Activated B cell treated with CpG ODN at 0.5 μM for 24 hours (primary cell): Measurements from ENCODE around the gene ERC2. TPM values are rescaled to one million over a fixed set of nuclear protein-coding genes. Genes with fewer than 3 reads are reported as not detected.

Experiments
- ATAC-seq: fragments of 200-7000 bp; cut with Tn5 transposase; one replicate; pipeline ENCODE4 v1.10.0; 2021; ENCODE audit warnings: low read depth, mild to moderate bottlenecking, moderate library complexity
- CTCF ChIA-PET: fragments of 350-600 bp; sonication (Branson Sonifier 250); formaldehyde crosslinking; loops from one replicate; lab custom pipeline; 2021; ENCODE audit warnings: antibody characterized with exemption; lab: Charles Lee
- POLR2A ChIA-PET: fragments of 350-600 bp; sonication (Branson Sonifier 250); formaldehyde crosslinking; loops from one replicate; lab custom pipeline; 2021; ENCODE audit warnings: antibody characterized with exemption; lab: Charles Lee
- DNase-seq: peaks from one replicate; pipeline ENCODE4 v3.0.0; 2022
- H3K27ac Mint-ChIP-seq: one replicate; pipeline ENCODE4 v1.8.0; 2020; ENCODE audit warnings: mixed read lengths
- H3K27me3 Mint-ChIP-seq: one replicate; pipeline ENCODE4 v1.8.0; 2021; ENCODE audit warnings: mixed read lengths
- H3K36me3 Mint-ChIP-seq: one replicate; pipeline ENCODE4 v1.8.0; 2021; ENCODE audit warnings: low read depth, mixed read lengths
- H3K4me1 Mint-ChIP-seq: one replicate; pipeline ENCODE4 v1.8.0; 2021; ENCODE audit warnings: mixed read lengths
- H3K4me3 Mint-ChIP-seq: one replicate; pipeline ENCODE4 v1.8.0; 2020; ENCODE audit warnings: mild to moderate bottlenecking, mixed read lengths
- H3K9me3 Mint-ChIP-seq: one replicate; pipeline ENCODE4 v1.8.0; 2020; ENCODE audit warnings: mixed read lengths
- CTCF ChIP-seq: fragments of 200-600 bp; IDR thresholded peaks from one replicate; pipeline ENCODE4 v1.8.0; 2022; ENCODE audit warnings: antibody characterized with exemption, mild to moderate bottlenecking
- intact Hi-C: fragments of 100-400 bp; cut with micrococcal nuclease; formaldehyde crosslinking; loops from one replicate; pipeline ENCODE4 v1.15.1; 2024
- total RNA-seq: library from RNA; stranded (reverse); gene quantifications from 2 replicates; pipeline ENCODE4 v1.2.3, GENCODE V29; 2022

Gene ERC2
- total RNA-seq, 1 donor from 2014 or later, result not detected

- H3K4me1 Mint-ChIP-seq, result no peaks in the 10 kb centered on the region
- no peak for TF ChIP-seq CTCF
- H3K27me3 Mint-ChIP-seq, result peaks cover 2% of the 10 kb centered on the region
- no peaks in the 10 kb centered on the region for H3K36me3 Mint-ChIP-seq
- ChIA-PET POLR2A (no interaction called here), CTCF (no interaction called here)
- H3K4me3 Mint-ChIP-seq, result no peak overlapping the region
- H3K9me3 Mint-ChIP-seq, result no peaks in the 10 kb centered on the region
- ATAC-seq, result no peak
- no peak for DNase-seq
- H3K27ac Mint-ChIP-seq, result no peak overlapping the region
- intact Hi-C loops, result no loop called here
These were observed 952.6 kb downstream of the ERC2 start for GRCh38 chr3:55515550-55516246.

GRCh38 chr3:55514962-55515361 lies 953.3 kb downstream of the ERC2 start:
- no peak for DNase-seq
- ATAC-seq, result no peak
- Mint-ChIP-seq H3K27me3 (peaks cover 3% of the 10 kb centered on the region), H3K4me3 (no peak overlapping the region), H3K36me3 (no peaks in the 10 kb centered on the region), H3K9me3 (no peaks in the 10 kb centered on the region), H3K27ac (no peak overlapping the region), H3K4me1 (no peaks in the 10 kb centered on the region)
- CTCF ChIA-PET, result no interaction called here
- TF ChIP-seq CTCF, result no peak
- intact Hi-C loops, result no loop called here
- POLR2A ChIA-PET, result no interaction called here

DNA sequence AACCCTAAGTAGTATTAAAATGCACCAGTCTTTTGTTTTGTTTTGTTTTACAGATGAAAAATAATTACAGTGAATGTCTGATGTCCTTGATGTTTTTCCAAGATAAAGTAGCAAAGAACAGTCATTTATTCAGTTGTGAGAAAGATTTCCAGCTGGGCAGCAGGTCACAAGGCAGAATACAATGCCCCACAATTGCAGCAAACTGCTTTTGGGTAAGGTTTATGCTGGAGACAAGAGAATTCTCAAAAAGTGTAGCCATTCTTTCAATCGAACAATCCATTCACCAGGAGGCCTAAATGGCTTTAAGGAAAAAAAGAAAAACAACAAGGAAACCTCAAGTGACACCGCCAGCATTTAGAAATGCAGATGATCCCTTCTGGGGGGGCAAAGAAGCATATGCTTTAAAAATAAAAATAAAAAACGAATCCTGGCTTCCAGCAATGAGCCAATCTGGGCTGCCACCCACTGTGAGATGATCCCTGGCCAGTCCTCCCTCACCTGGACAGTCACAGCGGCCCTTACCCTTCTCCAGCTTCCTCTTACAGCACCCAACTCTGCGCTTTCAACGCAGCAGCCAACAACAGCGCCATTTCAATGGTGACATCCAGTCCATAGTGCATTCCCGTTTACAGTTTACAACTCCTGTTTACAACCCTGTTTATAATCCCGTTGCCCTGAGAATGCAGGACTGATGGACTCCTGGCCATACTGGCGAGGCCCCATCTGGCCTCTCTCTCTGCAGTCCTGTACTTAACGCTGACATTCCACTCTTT lies 955.5 kb downstream of the ERC2 start:
- Mint-ChIP-seq H3K9me3 (no peaks in the 10 kb centered on the region), H3K4me3 (no peak overlapping the region), H3K4me1 (no peaks in the 10 kb centered on the region), H3K36me3 (no peaks in the 10 kb centered on the region), H3K27ac (no peak overlapping the region), H3K27me3 (peaks cover 3% of the 10 kb centered on the region)
- no peak for ATAC-seq
- DNase-seq, result no peak
- ChIA-PET CTCF (no interaction called here), POLR2A (no interaction called here)
- no peak for TF ChIP-seq CTCF
- intact Hi-C loops, result no loop called here

DNA sequence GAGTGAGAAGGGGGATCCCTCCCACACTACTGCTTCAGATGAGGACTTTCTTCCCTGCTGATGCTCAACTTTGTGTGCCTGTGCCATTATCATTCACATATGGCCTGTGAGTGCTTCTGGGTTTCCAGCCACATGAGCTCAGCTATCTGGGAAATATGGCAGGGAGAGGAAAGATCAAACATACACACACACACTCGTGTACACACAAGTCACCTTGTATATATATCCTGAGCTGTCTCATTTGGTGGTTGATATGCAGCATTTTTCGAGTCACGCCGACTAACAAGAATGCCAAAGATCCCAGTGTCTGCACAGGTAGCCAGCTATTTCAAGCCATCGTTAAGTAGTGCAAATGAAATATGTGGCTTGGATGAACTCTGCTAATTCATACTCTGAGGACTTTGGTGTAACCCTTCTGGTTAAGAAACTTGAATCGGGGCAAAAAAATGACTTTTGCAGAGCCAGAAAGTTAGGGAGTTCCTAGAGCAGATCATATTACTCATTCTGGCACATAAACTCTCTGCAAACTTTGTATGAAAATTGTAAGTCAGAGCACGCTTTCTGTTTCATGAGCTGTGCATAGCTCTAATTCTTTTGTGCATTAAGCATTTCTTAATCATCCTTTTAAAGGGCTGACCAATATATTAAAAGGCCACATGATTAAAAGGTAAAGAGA lies 956.2 kb downstream of the ERC2 start:
- ChIA-PET POLR2A (no interaction called here), CTCF (no interaction called here)
- intact Hi-C loops, result no loop called here
- no peak for TF ChIP-seq CTCF
- peaks cover 3% of the 10 kb centered on the region for H3K27me3 Mint-ChIP-seq
- H3K4me1 Mint-ChIP-seq, result no peaks in the 10 kb centered on the region
- no peaks in the 10 kb centered on the region for H3K9me3 Mint-ChIP-seq
- DNase-seq (no peak), ATAC-seq (no peak)
- H3K36me3 Mint-ChIP-seq, result no peaks in the 10 kb centered on the region
- H3K27ac Mint-ChIP-seq, result no peak overlapping the region
- H3K4me3 Mint-ChIP-seq, result no peak overlapping the region

- Mint-ChIP-seq H3K27me3 (peaks cover 1% of the 10 kb centered on the region), H3K27ac (no peak overlapping the region), H3K9me3 (no peaks in the 10 kb centered on the region), H3K36me3 (no peaks in the 10 kb centered on the region), H3K4me3 (no peak overlapping the region), H3K4me1 (no peaks in the 10 kb centered on the region)
- ChIA-PET POLR2A (no interaction called here), CTCF (no interaction called here)
- intact Hi-C loops, result no loop called here
- ATAC-seq (no peak), DNase-seq (no peak)
- TF ChIP-seq CTCF, result no peak
These were observed 959.9 kb downstream of the ERC2 start for GRCh38 chr3:55508335-55508734.
